Astrocyte of the spinal cord (primary cell): ENCODE measurements around the gene EPHB3.

Experiments
- DNase-seq: peaks from one replicate; pipeline ENCODE4 v3.0.0; 2011; ENCODE audit warnings: low read depth, low spot score
- H3K4me3 ChIP-seq: 2 replicates; pipeline ENCODE4 v1.5.1; 2011; ENCODE audit warnings: low read depth, mild to moderate bottlenecking, low read length, moderate library complexity
- CTCF ChIP-seq: IDR thresholded peaks from 2 replicates; pipeline ENCODE4 v1.5.1; 2012; ENCODE audit warnings: low read depth, mild to moderate bottlenecking, low read length, inconsistent platforms
- in situ Hi-C: cut with HindIII; loops from 2 replicates; pipeline ENCODE4 v1.10.0; 2017; ENCODE audit warnings: low sequenced_read_pairs

The EPHB3 gene

GRCh38 chr3:184543843-184544512 lies 17.6 kb upstream of the EPHB3 start:
- H3K4me3 ChIP-seq, result no peak overlapping the region
- in situ Hi-C loops, result no loop called here
- DNase-seq, result peak; percentile 76
- TF ChIP-seq CTCF, result peak; percentile 79

- DNase-seq, result no peak
- in situ Hi-C loops, result no loop called here
- no peak overlapping the region for H3K4me3 ChIP-seq
- TF ChIP-seq CTCF, result no peak
Observed at GRCh38 chr3:184544513-184544861, 17.1 kb upstream of the EPHB3 start.

- in situ Hi-C loops, result no loop called here
- DNase-seq, result no peak
Observed at GRCh38 chr3:184545769-184546168, 15.8 kb upstream of the EPHB3 start.

GRCh38 chr3:184546252-184546651 lies 15.3 kb upstream of the EPHB3 start:
- DNase-seq, result no peak
- in situ Hi-C loops, result no loop called here
- TF ChIP-seq CTCF, result no peak
- H3K4me3 ChIP-seq, result no peak overlapping the region

More at GRCh38 chr3:184545769-184546168, 15.8 kb upstream of the EPHB3 start:
- H3K4me3 ChIP-seq, result no peak overlapping the region
- no peak for TF ChIP-seq CTCF

GRCh38 chr3:184549796-184550577 lies 11.6 kb upstream of the EPHB3 start:
- DNase-seq, result no peak
- H3K4me3 ChIP-seq, result no peak overlapping the region
- no peak for TF ChIP-seq CTCF
- in situ Hi-C loops, result no loop called here

GRCh38 chr3:184551103-184551502 lies 10.5 kb upstream of the EPHB3 start:
- TF ChIP-seq CTCF, result no peak
- DNase-seq, result no peak
- in situ Hi-C loops, result no loop called here
- no peak overlapping the region for H3K4me3 ChIP-seq
